HUES6 (cell line): ENCODE results near the gene FZD7.
A peak's percentile ranks its signal among the peaks of the same experiment; 100 is the strongest.

Experiments
- H3K27ac ChIP-seq: 2 replicates; pipeline ENCODE4 v1.7.0; 2013; ENCODE audit warnings: low read depth, mild to moderate bottlenecking, low read length, inconsistent platforms
- H3K27me3 ChIP-seq: 2 replicates; pipeline ENCODE4 v1.6.1; 2013; ENCODE audit warnings: low read length; ENCODE audit not compliant: control insufficient read depth, insufficient read depth
- H3K36me3 ChIP-seq: 2 replicates; pipeline ENCODE4 v1.6.1; 2013; ENCODE audit warnings: low read length; ENCODE audit not compliant: control insufficient read depth, insufficient read depth
- H3K4me1 ChIP-seq: 2 replicates; pipeline ENCODE4 v1.6.1; 2013; ENCODE audit warnings: low read length; ENCODE audit not compliant: control insufficient read depth, insufficient read depth
- H3K4me3 ChIP-seq: 2 replicates; pipeline ENCODE4 v1.5.1; 2013; ENCODE audit warnings: low read depth, low read length
- H3K9ac ChIP-seq: one replicate; pipeline ENCODE4 v1.6.1; 2013; ENCODE audit warnings: mild to moderate bottlenecking, low read length
- H3K9me3 ChIP-seq: 2 replicates; pipeline ENCODE4 v1.6.1; 2013; ENCODE audit warnings: low read depth, low read length; ENCODE audit not compliant: control insufficient read depth, insufficient read depth

Gene FZD7

GRCh38 chr2:202038471-202039277, 5.0 kb downstream of the FZD7 start:
- Histone ChIP-seq H3K27me3 (peaks cover 11% of the 10 kb centered on the region; the same call in 1 of the 2 replicates), H3K4me1 (peaks cover 20% of the 10 kb centered on the region), H3K27ac (peak overlapping the region; percentile 39; the same call in 1 of the 2 replicates), H3K36me3 (peaks cover 36% of the 10 kb centered on the region), H3K9ac (peak overlapping the region; percentile 45), H3K4me3 (peak overlapping the region; percentile 91), H3K9me3 (no peaks in the 10 kb centered on the region)

GRCh38 chr2:202039278-202040078, 5.8 kb downstream of the FZD7 start:
- Histone ChIP-seq H3K27me3 (peaks cover 11% of the 10 kb centered on the region; the same call in 1 of the 2 replicates), H3K9me3 (no peaks in the 10 kb centered on the region), H3K27ac (peak overlapping the region; percentile 39; the same call in 1 of the 2 replicates), H3K9ac (peak overlapping the region; percentile 45), H3K4me1 (peaks cover 20% of the 10 kb centered on the region), H3K36me3 (peaks cover 36% of the 10 kb centered on the region), H3K4me3 (peak overlapping the region; percentile 91)

- peak overlapping the region; percentile 39; the same call in 1 of the 2 replicates for H3K27ac ChIP-seq
- peaks cover 20% of the 10 kb centered on the region for H3K4me1 ChIP-seq
- peaks cover 29% of the 10 kb centered on the region for H3K36me3 ChIP-seq
- no peaks in the 10 kb centered on the region for H3K9me3 ChIP-seq
- peak overlapping the region; percentile 91; the same call in 1 of the 2 replicates for H3K4me3 ChIP-seq
- no peak overlapping the region for H3K9ac ChIP-seq
- peaks cover 7% of the 10 kb centered on the region; the same call in 1 of the 2 replicates for H3K27me3 ChIP-seq
Measured at GRCh38 chr2:202040079-202040844, 6.6 kb downstream of the FZD7 start.

- H3K4me1 ChIP-seq = peaks cover 25% of the 10 kb centered on the region
- H3K27me3 ChIP-seq = no peaks in the 10 kb centered on the region
- no peak overlapping the region for H3K4me3 ChIP-seq
- no peak overlapping the region for H3K27ac ChIP-seq
- no peak overlapping the region for H3K9ac ChIP-seq
- no peaks in the 10 kb centered on the region for H3K9me3 ChIP-seq
- 0 out of 2 replicates have a peak, but pooled peaks cover 9% of the 10 kb centered on the region for H3K36me3 ChIP-seq
Measured at GRCh38 chr2:202042444-202042843, 8.8 kb downstream of the FZD7 start.

- no peaks in the 10 kb centered on the region for H3K9me3 ChIP-seq
- H3K4me1 ChIP-seq = peaks cover 23% of the 10 kb centered on the region
- no peak overlapping the region for H3K4me3 ChIP-seq
- H3K36me3 ChIP-seq = no peaks in the 10 kb centered on the region
- no peaks in the 10 kb centered on the region for H3K27me3 ChIP-seq
- no peak overlapping the region for H3K9ac ChIP-seq
- H3K27ac ChIP-seq = no peak overlapping the region
Measured at GRCh38 chr2:202043475-202043874, 9.8 kb downstream of the FZD7 start.

- H3K9me3 ChIP-seq = no peaks in the 10 kb centered on the region
- H3K27me3 ChIP-seq = no peaks in the 10 kb centered on the region
- no peak overlapping the region for H3K9ac ChIP-seq
- H3K4me3 ChIP-seq = no peak overlapping the region
- no peaks in the 10 kb centered on the region for H3K36me3 ChIP-seq
- H3K4me1 ChIP-seq = peaks cover 10% of the 10 kb centered on the region
- H3K27ac ChIP-seq = no peak overlapping the region
Measured at GRCh38 chr2:202044777-202045176, 11.1 kb downstream of the FZD7 start.

GRCh38 chr2:202046572-202046971, 12.9 kb downstream of the FZD7 start:
- Histone ChIP-seq H3K27me3 (no peaks in the 10 kb centered on the region), H3K36me3 (no peaks in the 10 kb centered on the region), H3K4me3 (no peak overlapping the region), H3K27ac (no peak overlapping the region), H3K9me3 (no peaks in the 10 kb centered on the region), H3K9ac (no peak overlapping the region), H3K4me1 (peaks cover 17% of the 10 kb centered on the region; the same call in 1 of the 2 replicates)

GRCh38 chr2:202049092-202049728, 15.6 kb downstream of the FZD7 start:
- peaks cover 25% of the 10 kb centered on the region for H3K4me1 ChIP-seq

GRCh38 chr2:202049840-202050239, 16.2 kb downstream of the FZD7 start:
- Histone ChIP-seq H3K4me3 (no peak overlapping the region), H3K9me3 (no peaks in the 10 kb centered on the region), H3K27me3 (no peaks in the 10 kb centered on the region), H3K36me3 (no peaks in the 10 kb centered on the region), H3K4me1 (peaks cover 25% of the 10 kb centered on the region), H3K9ac (no peak overlapping the region), H3K27ac (no peak overlapping the region)

More at GRCh38 chr2:202049092-202049728, 15.6 kb downstream of the FZD7 start:
- no peaks in the 10 kb centered on the region for H3K9me3 ChIP-seq
- H3K4me3 ChIP-seq = no peak overlapping the region
- no peaks in the 10 kb centered on the region for H3K27me3 ChIP-seq
- no peak overlapping the region for H3K27ac ChIP-seq
- no peak overlapping the region for H3K9ac ChIP-seq
- H3K36me3 ChIP-seq = no peaks in the 10 kb centered on the region

GRCh38 chr2:202050652-202051051, 17.0 kb downstream of the FZD7 start:
- H3K27ac ChIP-seq = no peak overlapping the region
- H3K4me3 ChIP-seq = no peak overlapping the region
- H3K4me1 ChIP-seq = peaks cover 25% of the 10 kb centered on the region
- no peak overlapping the region for H3K9ac ChIP-seq
- H3K36me3 ChIP-seq = no peaks in the 10 kb centered on the region
- no peaks in the 10 kb centered on the region for H3K9me3 ChIP-seq
- no peaks in the 10 kb centered on the region for H3K27me3 ChIP-seq
